ENCODE measurements around the gene MAD1L1. TPM values are rescaled to one million over a fixed set of nuclear protein-coding genes. Genes with fewer than 3 reads are reported as not detected.

Gene MAD1L1
- total RNA-seq, 1 experiment from 2014 or later = 38.5 TPM

DNA sequence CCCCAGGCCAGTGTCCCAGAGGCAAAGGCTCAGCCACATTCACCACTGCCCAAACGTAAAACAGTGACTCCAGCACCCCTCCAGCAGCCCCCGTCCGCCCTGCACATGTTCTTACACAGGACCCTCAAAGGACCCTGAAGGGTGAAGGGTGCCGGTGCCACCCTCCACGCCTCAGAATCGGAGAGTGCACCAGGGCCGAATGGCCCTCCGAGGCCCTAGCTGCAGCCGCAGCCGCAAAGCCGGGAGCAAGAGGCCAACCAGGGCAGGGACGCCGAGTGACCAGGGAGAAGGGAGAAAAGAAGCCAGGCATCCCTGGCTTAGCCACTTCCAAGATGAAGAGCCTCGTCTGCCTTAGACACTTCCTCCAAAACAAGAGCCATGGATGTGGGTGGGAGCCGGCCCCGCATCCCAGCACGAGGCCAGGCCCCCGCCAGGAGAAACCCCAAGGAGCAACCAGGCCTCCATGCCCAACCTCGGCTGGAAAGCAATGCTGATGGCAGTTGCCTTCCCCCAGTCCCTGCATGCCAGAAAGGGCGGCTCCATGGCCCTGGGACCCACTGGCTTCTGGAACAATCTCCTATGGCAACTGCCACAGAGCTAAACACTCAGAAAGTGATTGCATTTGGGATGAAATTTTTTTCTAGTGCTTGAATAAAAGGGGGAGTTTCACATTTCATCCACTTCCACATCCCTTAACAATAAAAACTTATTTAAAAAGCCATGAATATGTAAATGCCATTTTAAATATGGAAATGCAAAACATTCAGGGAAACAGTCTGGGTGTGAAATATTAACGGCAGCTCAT lies 92.3 kb downstream of the MAD1L1 start (continued):
- TF ChIP-seq, protein P1, sequence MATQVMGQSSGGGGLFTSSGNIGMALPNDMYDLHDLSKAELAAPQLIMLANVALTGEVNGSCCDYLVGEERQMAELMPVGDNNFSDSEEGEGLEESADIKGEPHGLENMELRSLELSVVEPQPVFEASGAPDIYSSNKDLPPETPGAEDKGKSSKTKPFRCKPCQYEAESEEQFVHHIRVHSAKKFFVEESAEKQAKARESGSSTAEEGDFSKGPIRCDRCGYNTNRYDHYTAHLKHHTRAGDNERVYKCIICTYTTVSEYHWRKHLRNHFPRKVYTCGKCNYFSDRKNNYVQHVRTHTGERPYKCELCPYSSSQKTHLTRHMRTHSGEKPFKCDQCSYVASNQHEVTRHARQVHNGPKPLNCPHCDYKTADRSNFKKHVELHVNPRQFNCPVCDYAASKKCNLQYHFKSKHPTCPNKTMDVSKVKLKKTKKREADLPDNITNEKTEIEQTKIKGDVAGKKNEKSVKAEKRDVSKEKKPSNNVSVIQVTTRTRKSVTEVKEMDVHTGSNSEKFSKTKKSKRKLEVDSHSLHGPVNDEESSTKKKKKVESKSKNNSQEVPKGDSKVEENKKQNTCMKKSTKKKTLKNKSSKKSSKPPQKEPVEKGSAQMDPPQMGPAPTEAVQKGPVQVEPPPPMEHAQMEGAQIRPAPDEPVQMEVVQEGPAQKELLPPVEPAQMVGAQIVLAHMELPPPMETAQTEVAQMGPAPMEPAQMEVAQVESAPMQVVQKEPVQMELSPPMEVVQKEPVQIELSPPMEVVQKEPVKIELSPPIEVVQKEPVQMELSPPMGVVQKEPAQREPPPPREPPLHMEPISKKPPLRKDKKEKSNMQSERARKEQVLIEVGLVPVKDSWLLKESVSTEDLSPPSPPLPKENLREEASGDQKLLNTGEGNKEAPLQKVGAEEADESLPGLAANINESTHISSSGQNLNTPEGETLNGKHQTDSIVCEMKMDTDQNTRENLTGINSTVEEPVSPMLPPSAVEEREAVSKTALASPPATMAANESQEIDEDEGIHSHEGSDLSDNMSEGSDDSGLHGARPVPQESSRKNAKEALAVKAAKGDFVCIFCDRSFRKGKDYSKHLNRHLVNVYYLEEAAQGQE (IDR thresholded peaks at IDR 0.05; ENCODE audit: low read depth) = no peak
- TF ChIP-seq FOSL1 (IDR thresholded peaks at IDR 0.05; ENCODE audit: low read depth) (no peak), JUND (IDR thresholded peaks at IDR 0.05) (no peak), ZFX (IDR thresholded peaks at IDR 0.05) (no peak), SP1 (IDR thresholded peaks at IDR 0.05; ENCODE audit: low read depth) (no peak), POLR2AphosphoS5 (IDR thresholded peaks at IDR 0.05; ENCODE audit: low read depth, low read length) (no peak), CEBPB (IDR thresholded peaks at IDR 0.05; ENCODE audit: low read depth) (no peak), SIN3A (IDR thresholded peaks at IDR 0.05; ENCODE audit: low read depth) (no peak), ELF1 (IDR thresholded peaks at IDR 0.05; ENCODE audit: borderline replicate concordance, low read depth) (no peak), CBX3 (IDR thresholded peaks at IDR 0.05; ENCODE audit: low read depth) (no peak), ZNF274 (IDR thresholded peaks at IDR 0.05; ENCODE audit: low read depth, low read length) (no peak), SRF (IDR thresholded peaks at IDR 0.05; ENCODE audit: low read depth) (no peak)
- TF ChIP-seq, protein P2, sequence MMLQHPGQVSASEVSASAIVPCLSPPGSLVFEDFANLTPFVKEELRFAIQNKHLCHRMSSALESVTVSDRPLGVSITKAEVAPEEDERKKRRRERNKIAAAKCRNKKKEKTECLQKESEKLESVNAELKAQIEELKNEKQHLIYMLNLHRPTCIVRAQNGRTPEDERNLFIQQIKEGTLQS (IDR thresholded peaks at IDR 0.05) = no peak
